Natural killer cell (primary cell): ENCODE measurements around the gene CACNG4. TPM values are rescaled to one million over a fixed set of nuclear protein-coding genes. Genes with fewer than 3 reads are reported as not detected.

ENCODE experiments used
- ATAC-seq, 3 donors: fragments of 150-1000 bp in 2 of 3; fragments of 200-7000 bp in 1 of 3; cut with Tn5 transposase; 1 replicate in 1 of 3; 2 replicates in 2 of 3; pipeline ENCODE4 v1.10.0; 2021; ENCODE audit warnings: mild to moderate bottlenecking in 2 of 3, moderate library complexity in 2 of 3
- DNase-seq, 2 donors: peaks; one replicate each; pipeline versions ENCODE4 v3.0.0 to v3.0.0-alpha.2; 2013 to 2021; ENCODE audit warnings: mixed read lengths in 1 of 2
- H3K27ac ChIP-seq: one replicate; pipeline ENCODE4 v1.5.1; 2013; ENCODE audit warnings: mild to moderate bottlenecking, low read length
- H3K27me3 ChIP-seq: one replicate; pipeline ENCODE4 v1.6.1; 2013; ENCODE audit warnings: low read length; ENCODE audit not compliant: control insufficient read depth, insufficient read depth
- H3K36me3 ChIP-seq: one replicate; pipeline ENCODE4 v1.6.1; 2013; ENCODE audit warnings: low read length; ENCODE audit not compliant: control insufficient read depth, insufficient read depth
- H3K4me1 ChIP-seq: one replicate; pipeline ENCODE4 v1.6.1; 2013; ENCODE audit warnings: low read length; ENCODE audit not compliant: control insufficient read depth, insufficient read depth
- H3K4me3 ChIP-seq: one replicate; pipeline ENCODE4 v1.5.1; 2013; ENCODE audit warnings: low read length
- H3K9me3 ChIP-seq: one replicate; pipeline ENCODE4 v1.6.1; 2013; ENCODE audit warnings: low read length; ENCODE audit not compliant: control insufficient read depth, insufficient read depth
- H3K27ac Mint-ChIP-seq, 2 donors: one replicate each; pipeline ENCODE4 v1.8.0; 2022; ENCODE audit warnings: mild to moderate bottlenecking in 2 of 2, mixed read lengths in 2 of 2, moderate library complexity in 1 of 2
- H3K27me3 Mint-ChIP-seq, 2 donors: one replicate each; pipeline ENCODE4 v1.8.0; 2022; ENCODE audit warnings: low read depth in 2 of 2, mixed read lengths in 2 of 2
- H3K36me3 Mint-ChIP-seq: one replicate; pipeline ENCODE4 v1.8.0; 2022; ENCODE audit warnings: mixed read lengths
- H3K4me1 Mint-ChIP-seq, 2 donors: one replicate each; pipeline ENCODE4 v1.8.0; 2022; ENCODE audit warnings: mixed read lengths in 2 of 2
- H3K4me3 Mint-ChIP-seq: one replicate; pipeline ENCODE4 v1.8.0; 2022; ENCODE audit warnings: mild to moderate bottlenecking, moderate library complexity, mixed read lengths
- H3K9me3 Mint-ChIP-seq, 2 donors: one replicate each; pipeline ENCODE4 v1.8.0; 2022; ENCODE audit warnings: mixed read lengths in 2 of 2
- CTCF ChIP-seq: fragments of 200-600 bp; IDR thresholded peaks from one replicate; pipeline ENCODE4 v1.8.0; 2022; ENCODE audit warnings: antibody characterized with exemption
- WGBS: methylation state at CpG from one replicate; pipeline ENCODE4 v1.1.7; 2013; ENCODE audit warnings: missing lambda C conversion rate; ENCODE audit not compliant: insufficient coverage; 5-methylcytosine and 5-hydroxymethylcytosine counted together
- intact Hi-C: fragments of 100-400 bp; cut with micrococcal nuclease; formaldehyde crosslinking; loops from one replicate; pipeline ENCODE4 v1.14.2; 2022
- total RNA-seq, 4 donors: library from RNA; stranded (reverse); fragments of 120-200 nt in 1 of 4; gene quantifications; one replicate each; pipeline versions ENCODE4 v1.2.3 to v1.2.4, GENCODE V29; 2013 to 2022

Gene CACNG4
- total RNA-seq, 3 donors from 2014 or later (not counting 1 experiment from before 2014, with no cell fraction given), result not detected

- Mint-ChIP-seq H3K9me3 (no peaks in the 10 kb centered on the region), H3K4me1 (peaks cover 29 to 47% of the 10 kb centered on the region in 2 donors), H3K36me3 (no peaks in the 10 kb centered on the region), H3K4me3 (peak overlapping the region; percentile 42), H3K27me3 (no peaks in the 10 kb centered on the region), H3K27ac (peak overlapping the region; percentile 65)
- Histone ChIP-seq H3K27ac (no peak overlapping the region), H3K4me1 (peaks cover 15% of the 10 kb centered on the region), H3K36me3 (peaks cover 32% of the 10 kb centered on the region), H3K27me3 (no peaks in the 10 kb centered on the region), H3K4me3 (no peak overlapping the region), H3K9me3 (no peaks in the 10 kb centered on the region)
- intact Hi-C loops, result no loop called here
- no CpG with 5 or more reads among the region's 1 CpG for WGBS
- DNase-seq (peak in 1 of 2 donors; percentile 58), ATAC-seq (peak; percentile 48 to 70 (median 53))
- TF ChIP-seq CTCF, result no peak
Measured at GRCh38 chr17:67082107-67082506, 117.6 kb downstream of the CACNG4 start.

Other genes with a start within 250 kb of the CACNG4 start
- not detected for gene CACNG5, start 129.6 kb upstream of the CACNG4 start, total RNA-seq
- gene CACNG1, start 79.8 kb downstream of the CACNG4 start, total RNA-seq, result not detected